HEK293 (cell line): ENCODE measurements around the gene PFN3.

Source experiments
- BCL11A ChIP-seq: fragments of 450-650 bp; formaldehyde crosslinking; IDR thresholded peaks from 2 replicates; pipeline ENCODE4 v1.5.1; 2016; ENCODE audit warnings: low read depth, missing biosample characterization, missing genetic modification characterization
- EGR2 ChIP-seq: fragments of 450-650 bp; formaldehyde crosslinking; IDR thresholded peaks from 2 replicates; pipeline ENCODE4 v1.5.1; 2016; ENCODE audit warnings: low read depth, missing biosample characterization, missing genetic modification characterization
- KLF1 ChIP-seq: fragments of 450-650 bp; formaldehyde crosslinking; IDR thresholded peaks from 2 replicates; pipeline ENCODE4 v1.5.1; 2016; ENCODE audit warnings: missing biosample characterization, missing genetic modification characterization
- MZF1 ChIP-seq: fragments of 450-650 bp; formaldehyde crosslinking; IDR thresholded peaks from 2 replicates; pipeline ENCODE4 v1.5.1; 2017; ENCODE audit warnings: missing biosample characterization, missing genetic modification characterization, borderline replicate concordance
- PRDM1 ChIP-seq: fragments of 450-650 bp; formaldehyde crosslinking; IDR thresholded peaks from 2 replicates; pipeline ENCODE4; 2016; ENCODE audit warnings: missing biosample characterization, missing genetic modification characterization
- SP2 ChIP-seq: fragments of 450-650 bp; formaldehyde crosslinking; IDR thresholded peaks from 2 replicates; pipeline ENCODE4 v1.5.1; 2016; ENCODE audit warnings: missing biosample characterization, missing genetic modification characterization
- SP7 ChIP-seq: fragments of 450-650 bp; formaldehyde crosslinking; IDR thresholded peaks from 2 replicates; pipeline ENCODE4 v1.5.1; 2016; ENCODE audit warnings: missing biosample characterization, missing genetic modification characterization
- WT1 ChIP-seq: fragments of 450-650 bp; formaldehyde crosslinking; IDR thresholded peaks from 2 replicates; pipeline ENCODE4 v1.5.1; 2016; ENCODE audit warnings: missing biosample characterization, missing genetic modification characterization
- ZBTB17 ChIP-seq: fragments of 450-650 bp; formaldehyde crosslinking; IDR thresholded peaks from 2 replicates; pipeline ENCODE4 v1.5.1; 2016; ENCODE audit warnings: missing biosample characterization, missing genetic modification characterization
- ZBTB20 ChIP-seq: fragments of 450-650 bp; formaldehyde crosslinking; IDR thresholded peaks from 2 replicates; pipeline ENCODE4 v1.5.1; 2016; ENCODE audit warnings: missing biosample characterization, missing genetic modification characterization
- ZBTB21 ChIP-seq: fragments of 450-650 bp; formaldehyde crosslinking; IDR thresholded peaks from 2 replicates; pipeline ENCODE4 v1.5.1; 2017; ENCODE audit warnings: missing biosample characterization, missing genetic modification characterization
- ZBTB8A ChIP-seq: fragments of 450-650 bp; formaldehyde crosslinking; IDR thresholded peaks from 2 replicates; pipeline ENCODE4 v1.5.1; 2016; ENCODE audit warnings: missing biosample characterization, missing genetic modification characterization
- ZEB2 ChIP-seq: fragments of 450-650 bp; formaldehyde crosslinking; IDR thresholded peaks from 2 replicates; pipeline ENCODE4 v1.5.1; 2016; ENCODE audit warnings: missing biosample characterization, missing genetic modification characterization
- ZIC2 ChIP-seq: fragments of 450-650 bp; formaldehyde crosslinking; IDR thresholded peaks from 2 replicates; pipeline ENCODE4 v1.5.1; 2016; ENCODE audit warnings: missing biosample characterization, missing genetic modification characterization
- ZNF211 ChIP-seq: fragments of 450-650 bp; formaldehyde crosslinking; IDR thresholded peaks from 2 replicates; pipeline ENCODE4 v1.5.1; 2016; ENCODE audit warnings: low read depth, missing biosample characterization, missing genetic modification characterization
- ZNF404 ChIP-seq: fragments of 450-650 bp; formaldehyde crosslinking; IDR thresholded peaks from 2 replicates; pipeline ENCODE4 v1.5.1; 2017; ENCODE audit warnings: missing biosample characterization, missing genetic modification characterization
- ZNF433 ChIP-seq: fragments of 450-650 bp; formaldehyde crosslinking; IDR thresholded peaks from 2 replicates; pipeline ENCODE4 v1.5.1; 2016; ENCODE audit warnings: missing biosample characterization, missing genetic modification characterization, low read depth
- ZNF549 ChIP-seq: fragments of 450-650 bp; IDR thresholded peaks from 2 replicates; pipeline ENCODE4 v1.5.1; 2018; ENCODE audit warnings: missing biosample characterization, missing genetic modification characterization, mild to moderate bottlenecking, inconsistent platforms, moderate library complexity
- ZNF670 ChIP-seq: fragments of 450-650 bp; formaldehyde crosslinking; IDR thresholded peaks from 2 replicates; pipeline ENCODE4 v1.5.1; 2016; ENCODE audit warnings: missing biosample characterization, missing genetic modification characterization, low read depth
- ZNF747 ChIP-seq: fragments of 450-650 bp; formaldehyde crosslinking; IDR thresholded peaks from 2 replicates; pipeline ENCODE4 v1.5.1; 2016; ENCODE audit warnings: missing biosample characterization, missing genetic modification characterization
- ZNF777 ChIP-seq: fragments of 450-650 bp; formaldehyde crosslinking; IDR thresholded peaks from 2 replicates; pipeline ENCODE4 v1.5.1; 2017; ENCODE audit warnings: missing biosample characterization, missing genetic modification characterization, borderline replicate concordance
- TF ChIP-seq, protein P1 (sequence below): fragments of 450-650 bp; formaldehyde crosslinking; IDR thresholded peaks from 2 replicates; pipeline ENCODE4 v1.5.1; 2016; ENCODE audit warnings: missing biosample characterization, missing genetic modification characterization
- TF ChIP-seq, protein P2 (sequence below): fragments of 450-650 bp; formaldehyde crosslinking; IDR thresholded peaks from 2 replicates; pipeline ENCODE4 v1.5.1; 2016; ENCODE audit warnings: missing biosample characterization, missing genetic modification characterization
- TF ChIP-seq, protein P3 (sequence below): fragments of 450-650 bp; formaldehyde crosslinking; IDR thresholded peaks from 2 replicates; pipeline ENCODE4 v1.5.1; 2016; ENCODE audit warnings: missing biosample characterization, missing genetic modification characterization
- TF ChIP-seq, protein P4 (sequence below): fragments of 450-650 bp; formaldehyde crosslinking; conservative IDR thresholded peaks from 2 replicates; pipeline ENCODE4 v1.5.1; 2016; ENCODE audit warnings: low read depth, missing biosample characterization, missing genetic modification characterization
- TF ChIP-seq, protein P5 (sequence below): fragments of 450-650 bp; formaldehyde crosslinking; IDR thresholded peaks from 2 replicates; pipeline ENCODE4 v1.5.1; 2016; ENCODE audit warnings: missing biosample characterization, missing genetic modification characterization
- TF ChIP-seq, protein P6 (sequence below): fragments of 450-650 bp; formaldehyde crosslinking; optimal IDR thresholded peaks from 2 replicates; pipeline ENCODE3; 2016; ENCODE audit warnings: missing biosample characterization, mild to moderate bottlenecking, missing genetic modification characterization

PFN3 gene

DNA sequence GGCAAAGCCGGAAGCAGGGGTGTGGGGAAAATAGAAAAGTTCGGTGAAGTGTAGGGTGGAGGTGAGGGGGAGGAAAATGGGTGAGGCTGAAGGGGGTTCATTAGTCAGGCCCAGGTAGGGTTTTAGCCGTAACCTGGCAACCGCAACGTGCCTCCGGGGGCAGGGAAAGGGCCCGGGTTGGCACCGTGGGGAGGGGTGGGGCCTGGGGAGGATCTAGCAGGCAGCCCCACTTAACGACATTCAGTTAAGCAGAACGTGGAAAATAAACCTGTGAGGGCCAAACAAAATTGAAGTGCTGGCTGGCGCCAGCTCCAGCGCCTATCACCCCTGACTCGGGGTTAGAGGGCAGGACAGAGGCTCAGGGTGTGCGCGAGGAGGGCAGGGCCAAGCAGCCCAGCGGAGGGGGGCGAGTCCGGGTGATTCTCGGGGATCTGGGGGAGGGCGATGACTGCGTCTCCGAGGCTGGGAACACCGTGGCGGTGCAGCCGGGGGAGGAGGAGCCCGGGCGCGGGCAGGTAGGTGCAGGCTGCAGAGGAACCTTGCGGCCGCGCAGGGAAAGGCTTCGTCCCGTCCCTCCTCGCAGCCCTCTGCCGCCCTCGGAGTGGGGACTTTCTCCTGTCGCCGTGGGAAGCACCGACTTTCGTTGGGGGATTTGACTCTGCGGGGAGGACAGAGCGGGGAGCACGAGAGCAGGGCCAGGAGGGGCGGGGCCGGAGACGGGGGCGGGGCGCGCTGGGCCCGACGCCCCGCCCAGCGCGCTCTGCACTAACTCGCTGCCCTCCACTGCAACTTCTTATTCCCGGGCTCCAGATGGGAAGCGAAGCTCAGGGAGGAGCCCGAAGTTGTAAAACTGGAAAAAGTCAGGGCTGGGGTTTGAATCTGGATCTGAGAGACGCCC, 37.6 kb downstream of the PFN3 start (continued):
- TF ChIP-seq, protein P1, sequence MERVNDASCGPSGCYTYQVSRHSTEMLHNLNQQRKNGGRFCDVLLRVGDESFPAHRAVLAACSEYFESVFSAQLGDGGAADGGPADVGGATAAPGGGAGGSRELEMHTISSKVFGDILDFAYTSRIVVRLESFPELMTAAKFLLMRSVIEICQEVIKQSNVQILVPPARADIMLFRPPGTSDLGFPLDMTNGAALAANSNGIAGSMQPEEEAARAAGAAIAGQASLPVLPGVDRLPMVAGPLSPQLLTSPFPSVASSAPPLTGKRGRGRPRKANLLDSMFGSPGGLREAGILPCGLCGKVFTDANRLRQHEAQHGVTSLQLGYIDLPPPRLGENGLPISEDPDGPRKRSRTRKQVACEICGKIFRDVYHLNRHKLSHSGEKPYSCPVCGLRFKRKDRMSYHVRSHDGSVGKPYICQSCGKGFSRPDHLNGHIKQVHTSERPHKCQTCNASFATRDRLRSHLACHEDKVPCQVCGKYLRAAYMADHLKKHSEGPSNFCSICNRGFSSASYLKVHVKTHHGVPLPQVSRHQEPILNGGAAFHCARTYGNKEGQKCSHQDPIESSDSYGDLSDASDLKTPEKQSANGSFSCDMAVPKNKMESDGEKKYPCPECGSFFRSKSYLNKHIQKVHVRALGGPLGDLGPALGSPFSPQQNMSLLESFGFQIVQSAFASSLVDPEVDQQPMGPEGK (tag by site-specific recombination), result peak; percentile 67
- TF ChIP-seq, protein P2, sequence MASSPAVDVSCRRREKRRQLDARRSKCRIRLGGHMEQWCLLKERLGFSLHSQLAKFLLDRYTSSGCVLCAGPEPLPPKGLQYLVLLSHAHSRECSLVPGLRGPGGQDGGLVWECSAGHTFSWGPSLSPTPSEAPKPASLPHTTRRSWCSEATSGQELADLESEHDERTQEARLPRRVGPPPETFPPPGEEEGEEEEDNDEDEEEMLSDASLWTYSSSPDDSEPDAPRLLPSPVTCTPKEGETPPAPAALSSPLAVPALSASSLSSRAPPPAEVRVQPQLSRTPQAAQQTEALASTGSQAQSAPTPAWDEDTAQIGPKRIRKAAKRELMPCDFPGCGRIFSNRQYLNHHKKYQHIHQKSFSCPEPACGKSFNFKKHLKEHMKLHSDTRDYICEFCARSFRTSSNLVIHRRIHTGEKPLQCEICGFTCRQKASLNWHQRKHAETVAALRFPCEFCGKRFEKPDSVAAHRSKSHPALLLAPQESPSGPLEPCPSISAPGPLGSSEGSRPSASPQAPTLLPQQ (tag by site-specific recombination), result peak; percentile 25
- TF ChIP-seq, protein P3, sequence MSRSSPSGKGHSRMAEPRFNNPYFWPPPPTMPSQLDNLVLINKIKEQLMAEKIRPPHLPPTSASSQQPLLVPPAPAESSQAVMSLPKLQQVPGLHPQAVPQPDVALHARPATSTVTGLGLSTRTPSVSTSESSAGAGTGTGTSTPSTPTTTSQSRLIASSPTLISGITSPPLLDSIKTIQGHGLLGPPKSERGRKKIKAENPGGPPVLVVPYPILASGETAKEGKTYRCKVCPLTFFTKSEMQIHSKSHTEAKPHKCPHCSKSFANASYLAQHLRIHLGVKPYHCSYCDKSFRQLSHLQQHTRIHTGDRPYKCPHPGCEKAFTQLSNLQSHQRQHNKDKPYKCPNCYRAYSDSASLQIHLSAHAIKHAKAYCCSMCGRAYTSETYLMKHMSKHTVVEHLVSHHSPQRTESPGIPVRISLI (tag by site-specific recombination), result no peak
- no peak for TF ChIP-seq ZNF670 (tag by site-specific recombination)
- peak; percentile 88 for TF ChIP-seq PRDM1 (tag by site-specific recombination)
- peak; percentile 70; the same call in 1 of the 2 replicates for TF ChIP-seq ZBTB20 (tag by site-specific recombination)
- TF ChIP-seq, protein P4, sequence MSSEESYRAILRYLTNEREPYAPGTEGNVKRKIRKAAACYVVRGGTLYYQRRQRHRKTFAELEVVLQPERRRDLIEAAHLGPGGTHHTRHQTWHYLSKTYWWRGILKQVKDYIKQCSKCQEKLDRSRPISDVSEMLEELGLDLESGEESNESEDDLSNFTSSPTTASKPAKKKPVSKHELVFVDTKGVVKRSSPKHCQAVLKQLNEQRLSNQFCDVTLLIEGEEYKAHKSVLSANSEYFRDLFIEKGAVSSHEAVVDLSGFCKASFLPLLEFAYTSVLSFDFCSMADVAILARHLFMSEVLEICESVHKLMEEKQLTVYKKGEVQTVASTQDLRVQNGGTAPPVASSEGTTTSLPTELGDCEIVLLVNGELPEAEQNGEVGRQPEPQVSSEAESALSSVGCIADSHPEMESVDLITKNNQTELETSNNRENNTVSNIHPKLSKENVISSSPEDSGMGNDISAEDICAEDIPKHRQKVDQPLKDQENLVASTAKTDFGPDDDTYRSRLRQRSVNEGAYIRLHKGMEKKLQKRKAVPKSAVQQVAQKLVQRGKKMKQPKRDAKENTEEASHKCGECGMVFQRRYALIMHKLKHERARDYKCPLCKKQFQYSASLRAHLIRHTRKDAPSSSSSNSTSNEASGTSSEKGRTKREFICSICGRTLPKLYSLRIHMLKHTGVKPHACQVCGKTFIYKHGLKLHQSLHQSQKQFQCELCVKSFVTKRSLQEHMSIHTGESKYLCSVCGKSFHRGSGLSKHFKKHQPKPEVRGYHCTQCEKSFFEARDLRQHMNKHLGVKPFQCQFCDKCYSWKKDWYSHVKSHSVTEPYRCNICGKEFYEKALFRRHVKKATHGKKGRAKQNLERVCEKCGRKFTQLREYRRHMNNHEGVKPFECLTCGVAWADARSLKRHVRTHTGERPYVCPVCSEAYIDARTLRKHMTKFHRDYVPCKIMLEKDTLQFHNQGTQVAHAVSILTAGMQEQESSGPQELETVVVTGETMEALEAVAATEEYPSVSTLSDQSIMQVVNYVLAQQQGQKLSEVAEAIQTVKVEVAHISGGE (tag by site-specific recombination), result peak; percentile 86
- TF ChIP-seq ZEB2 (tag by site-specific recombination), result peak; percentile 74; the same call in 1 of the 2 replicates
- TF ChIP-seq ZNF211 (tag by site-specific recombination), result no peak
- no peak for TF ChIP-seq ZNF747 (tag by site-specific recombination)
- TF ChIP-seq ZBTB8A (tag by site-specific recombination), result peak; percentile 4; the same call in 1 of the 2 replicates
- no peak for TF ChIP-seq ZBTB21 (tag by site-specific recombination)
- peak; percentile 65 for TF ChIP-seq SP2
- no peak for TF ChIP-seq ZNF433 (tag by site-specific recombination)
- peak; percentile 56; the same call in 1 of the 2 replicates for TF ChIP-seq ZNF777
- peak; percentile 92 for TF ChIP-seq ZBTB17 (tag by site-specific recombination)
- TF ChIP-seq BCL11A (tag by site-specific recombination), result 0 out of 2 replicates have a peak, but pooled peaks have one; percentile 23
- TF ChIP-seq, protein P5, sequence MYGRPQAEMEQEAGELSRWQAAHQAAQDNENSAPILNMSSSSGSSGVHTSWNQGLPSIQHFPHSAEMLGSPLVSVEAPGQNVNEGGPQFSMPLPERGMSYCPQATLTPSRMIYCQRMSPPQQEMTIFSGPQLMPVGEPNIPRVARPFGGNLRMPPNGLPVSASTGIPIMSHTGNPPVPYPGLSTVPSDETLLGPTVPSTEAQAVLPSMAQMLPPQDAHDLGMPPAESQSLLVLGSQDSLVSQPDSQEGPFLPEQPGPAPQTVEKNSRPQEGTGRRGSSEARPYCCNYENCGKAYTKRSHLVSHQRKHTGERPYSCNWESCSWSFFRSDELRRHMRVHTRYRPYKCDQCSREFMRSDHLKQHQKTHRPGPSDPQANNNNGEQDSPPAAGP (tag by site-specific recombination), result peak; percentile 67; the same call in 1 of the 2 replicates
- 0 out of 2 replicates have a peak, but pooled peaks have one; percentile 17 for TF ChIP-seq WT1 (tag by site-specific recombination)
- TF ChIP-seq ZIC2, result peak; percentile 55
- TF ChIP-seq ZNF549 (tag by site-specific recombination), result no peak
- peak; percentile 74 for TF ChIP-seq SP7 (tag by site-specific recombination)
- TF ChIP-seq MZF1 (tag by site-specific recombination), result peak; percentile 97
- 0 out of 2 replicates have a peak, but pooled peaks have one; percentile 34 for TF ChIP-seq KLF1 (tag by site-specific recombination)
- peak; percentile 65 for TF ChIP-seq EGR2
- TF ChIP-seq ZNF404, result no peak
- TF ChIP-seq, protein P6, sequence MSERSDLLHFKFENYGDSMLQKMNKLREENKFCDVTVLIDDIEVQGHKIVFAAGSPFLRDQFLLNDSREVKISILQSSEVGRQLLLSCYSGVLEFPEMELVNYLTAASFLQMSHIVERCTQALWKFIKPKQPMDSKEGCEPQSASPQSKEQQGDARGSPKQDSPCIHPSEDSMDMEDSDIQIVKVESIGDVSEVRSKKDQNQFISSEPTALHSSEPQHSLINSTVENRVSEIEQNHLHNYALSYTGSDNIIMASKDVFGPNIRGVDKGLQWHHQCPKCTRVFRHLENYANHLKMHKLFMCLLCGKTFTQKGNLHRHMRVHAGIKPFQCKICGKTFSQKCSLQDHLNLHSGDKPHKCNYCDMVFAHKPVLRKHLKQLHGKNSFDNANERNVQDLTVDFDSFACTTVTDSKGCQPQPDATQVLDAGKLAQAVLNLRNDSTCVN (tag by site-specific recombination), result peak; percentile 50
